ENCODE results near the gene KIT.

Gene KIT

DNA sequence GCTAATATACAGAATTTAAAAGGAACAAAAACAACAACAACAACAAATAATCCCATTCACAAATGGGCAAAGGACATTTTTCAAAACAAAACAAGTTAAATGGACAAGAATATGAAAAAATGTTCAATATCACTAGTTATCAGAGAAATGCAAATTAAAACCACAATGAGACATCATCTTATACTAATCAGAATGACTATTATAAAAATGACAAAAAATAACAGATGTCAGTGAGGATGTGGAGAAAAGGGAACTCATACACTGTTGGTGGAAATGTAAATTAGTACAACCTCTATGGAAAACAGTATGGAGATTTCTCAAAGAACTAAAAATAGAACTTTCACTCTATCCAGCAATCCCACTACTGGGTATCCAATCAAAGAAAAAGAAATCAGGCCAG lies 92.6 kb downstream of the KIT start:
- FAIRE-seq: no peak

DNA sequence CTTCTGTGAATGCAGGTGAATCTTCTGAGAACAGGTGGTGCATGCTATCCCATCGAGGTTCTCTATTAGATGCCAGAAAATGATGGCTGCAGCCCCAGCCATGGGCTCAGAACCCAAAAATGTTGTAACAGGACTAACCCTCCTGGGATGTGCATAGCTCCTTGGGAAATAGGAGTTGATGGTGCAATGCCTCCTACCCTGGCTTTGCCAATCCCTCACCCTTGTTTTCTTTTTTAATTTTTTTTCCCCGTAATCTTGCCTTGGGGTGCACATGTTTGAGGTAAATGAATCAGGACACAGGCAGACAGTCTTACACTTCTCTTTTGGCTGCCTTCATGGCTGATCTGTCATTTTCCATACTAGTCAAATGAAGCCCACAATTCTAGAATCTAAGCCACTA lies 96.6 kb downstream of the KIT start:
- FAIRE-seq: no peak

DNA sequence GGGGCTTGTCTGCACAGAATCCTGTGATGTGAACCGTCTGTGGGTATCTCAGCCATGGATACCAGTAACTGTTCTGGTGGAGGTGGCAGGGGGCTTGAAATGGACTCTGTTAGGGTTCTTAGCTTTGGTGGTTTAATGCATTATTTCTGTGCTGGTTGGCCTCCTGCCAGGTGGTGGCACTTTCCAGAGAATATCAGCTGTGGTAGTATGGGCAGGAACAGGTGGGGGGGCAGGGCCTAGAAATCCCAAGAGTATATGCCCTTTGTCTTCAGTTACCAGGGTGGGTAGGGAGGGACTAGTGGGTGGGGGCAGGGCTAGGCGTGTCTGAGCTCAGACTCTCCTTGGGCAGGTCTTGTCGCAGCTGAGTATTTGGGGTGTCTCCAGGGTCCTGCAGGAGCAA lies 106.7 kb downstream of the KIT start:
- no peak for FAIRE-seq

DNA sequence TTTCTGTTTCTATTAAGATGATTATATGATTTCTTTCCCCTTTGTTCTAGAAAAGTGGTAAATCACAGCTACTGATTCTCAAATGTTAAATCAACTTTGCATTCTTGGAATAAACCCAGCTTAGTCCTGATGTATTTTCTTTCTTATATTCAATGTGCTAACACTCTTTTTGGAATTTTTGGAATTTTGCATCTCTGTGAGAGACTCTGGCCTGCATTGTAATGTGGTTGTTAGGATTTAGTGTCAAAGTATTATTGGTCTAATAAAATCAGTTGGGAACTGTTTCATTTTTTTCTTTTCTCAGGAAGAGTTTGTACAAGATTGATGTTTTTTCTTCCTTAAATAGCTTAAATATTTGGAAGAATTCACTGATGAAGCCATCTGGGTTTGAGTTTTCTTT lies 109.6 kb downstream of the KIT start:
- FAIRE-seq: no peak

DNA sequence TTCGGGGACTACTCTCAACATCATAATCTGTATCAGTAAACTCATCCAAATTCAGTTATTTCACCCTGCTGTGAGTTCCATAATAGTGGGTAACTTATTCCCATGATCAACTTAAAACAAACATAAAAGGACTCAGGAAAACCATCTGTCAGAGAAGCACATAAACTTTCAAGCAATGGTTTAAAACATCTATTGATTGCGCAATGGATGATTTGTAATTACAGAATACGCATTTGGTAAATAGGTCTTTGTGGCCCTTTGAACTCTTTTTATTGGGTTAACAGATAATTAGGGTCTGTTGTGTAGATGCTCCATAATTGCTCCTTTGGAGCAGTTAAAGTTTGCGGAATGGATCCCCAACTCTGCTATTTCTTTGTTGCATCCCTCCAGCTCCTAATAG lies 115.3 kb downstream of the KIT start:
- no peak for FAIRE-seq

DNA sequence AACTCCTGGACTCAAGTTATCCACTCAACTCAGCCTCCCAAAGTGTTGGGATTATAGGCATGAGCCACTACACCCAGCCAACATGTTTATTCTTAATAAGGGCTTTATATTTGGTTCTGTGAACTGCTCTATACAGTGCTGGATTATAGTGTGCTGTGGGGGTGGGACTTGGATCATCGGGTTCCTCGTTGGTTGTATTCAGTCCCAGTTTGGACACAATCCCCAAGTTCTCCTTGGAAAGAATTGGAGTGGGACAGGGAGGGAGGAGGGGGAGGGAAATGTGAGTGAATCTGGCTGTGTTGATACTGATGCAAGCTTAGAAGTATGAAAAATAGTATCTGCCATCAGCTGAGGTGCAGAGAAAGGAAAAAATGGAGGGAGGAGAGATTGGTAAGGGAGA lies 121.3 kb downstream of the KIT start:
- no peak for FAIRE-seq

DNA sequence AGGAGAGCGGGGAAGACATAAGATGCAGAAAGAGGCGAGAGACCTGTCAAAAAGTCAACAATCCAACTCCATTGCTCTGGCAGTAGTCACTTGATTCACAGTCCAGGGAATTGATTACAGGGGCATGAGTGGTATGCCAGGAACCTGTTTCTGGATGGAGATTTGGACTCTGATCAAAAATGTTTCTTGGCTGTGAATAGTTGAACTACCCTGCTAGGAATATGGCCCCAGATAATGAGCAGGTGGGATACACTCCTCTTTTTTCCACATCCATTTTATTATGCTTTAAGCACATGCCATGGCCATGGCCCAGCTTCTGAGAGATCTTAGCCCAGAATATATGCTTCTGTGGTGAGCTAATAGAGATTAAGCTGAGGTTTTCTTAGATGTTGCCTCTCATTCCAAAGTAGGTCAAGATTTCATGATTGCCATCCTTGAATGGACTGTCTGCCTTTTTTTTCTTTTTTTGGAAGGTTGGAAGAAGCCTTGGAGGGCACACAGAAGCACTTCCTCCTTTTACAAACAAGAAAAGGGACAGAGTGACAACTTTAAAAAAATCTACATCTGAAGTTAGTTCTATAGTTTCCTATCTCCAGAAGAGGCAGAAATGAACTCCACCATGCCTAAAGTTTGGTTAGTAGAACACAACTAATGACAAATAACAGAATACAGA lies 121.9 kb downstream of the KIT start:
- no peak for FAIRE-seq

DNA sequence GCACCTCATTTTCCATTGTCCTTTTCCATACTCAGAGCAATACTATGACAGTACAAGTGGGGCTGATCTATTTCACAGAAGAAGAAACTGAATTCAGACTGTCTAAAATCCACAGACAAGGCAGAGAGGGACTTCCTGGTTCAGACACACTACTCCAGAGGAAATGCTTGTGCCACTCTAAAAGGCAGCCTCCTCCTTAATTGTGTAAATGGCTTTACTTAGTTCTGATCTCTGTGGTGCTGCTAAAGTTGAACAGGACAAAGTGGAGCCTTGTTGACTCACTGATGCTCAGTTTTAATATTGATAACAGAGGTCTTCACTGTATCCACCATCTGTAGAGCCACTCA lies 122.4 kb downstream of the KIT start:
- no peak for FAIRE-seq

DNA sequence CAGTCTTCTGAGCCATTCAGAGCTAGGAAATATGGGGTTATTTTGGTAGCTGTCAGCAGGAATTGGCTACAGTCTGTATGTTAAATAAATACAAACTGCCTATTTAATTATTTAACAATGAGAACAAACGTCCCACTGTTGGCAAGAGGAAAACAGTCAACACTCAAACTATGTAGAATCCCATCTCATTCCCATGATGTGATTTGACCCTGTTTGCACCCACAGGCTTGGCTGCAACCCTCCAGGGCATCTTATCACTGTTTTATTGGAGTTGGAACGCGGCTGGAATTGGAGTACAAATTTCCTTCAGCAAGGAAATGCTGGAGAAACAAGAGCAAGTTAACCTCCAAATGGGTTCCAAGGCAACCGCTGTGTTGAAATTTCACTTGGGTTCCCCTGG lies 124.0 kb downstream of the KIT start:
- FAIRE-seq: no peak

DNA sequence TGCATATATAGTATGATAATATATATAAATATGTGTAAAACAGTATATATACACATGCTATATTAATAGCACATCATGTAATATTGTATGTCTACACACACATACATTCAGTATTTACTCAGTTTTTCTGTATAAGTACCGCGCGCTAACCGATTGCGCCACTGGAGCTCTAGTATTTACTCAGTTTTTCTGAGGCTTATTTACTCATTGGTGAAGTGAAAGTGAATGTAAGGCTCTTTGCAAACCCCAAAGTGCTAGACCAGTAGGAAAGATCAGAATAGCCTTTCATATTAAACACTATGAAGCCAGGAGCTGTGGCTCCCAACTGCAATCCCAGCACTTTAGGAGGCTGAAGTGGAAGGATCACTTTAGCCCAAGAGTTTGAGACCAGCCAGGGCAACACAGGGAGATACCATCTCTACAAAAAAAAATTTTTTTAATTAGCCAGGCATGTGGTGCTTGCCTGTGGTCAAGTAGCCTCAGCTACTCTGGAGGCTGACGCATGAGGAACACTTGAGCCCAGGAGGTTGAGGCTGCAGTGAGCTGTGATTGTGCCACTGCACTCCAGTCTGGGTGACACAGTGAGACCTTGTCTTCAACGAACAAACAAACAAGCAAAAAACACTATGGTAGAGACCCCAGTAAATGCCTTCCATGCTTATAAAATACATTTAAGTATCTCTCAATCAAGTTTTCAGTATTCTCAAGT lies 125.8 kb downstream of the KIT start:
- no peak for FAIRE-seq

DNA sequence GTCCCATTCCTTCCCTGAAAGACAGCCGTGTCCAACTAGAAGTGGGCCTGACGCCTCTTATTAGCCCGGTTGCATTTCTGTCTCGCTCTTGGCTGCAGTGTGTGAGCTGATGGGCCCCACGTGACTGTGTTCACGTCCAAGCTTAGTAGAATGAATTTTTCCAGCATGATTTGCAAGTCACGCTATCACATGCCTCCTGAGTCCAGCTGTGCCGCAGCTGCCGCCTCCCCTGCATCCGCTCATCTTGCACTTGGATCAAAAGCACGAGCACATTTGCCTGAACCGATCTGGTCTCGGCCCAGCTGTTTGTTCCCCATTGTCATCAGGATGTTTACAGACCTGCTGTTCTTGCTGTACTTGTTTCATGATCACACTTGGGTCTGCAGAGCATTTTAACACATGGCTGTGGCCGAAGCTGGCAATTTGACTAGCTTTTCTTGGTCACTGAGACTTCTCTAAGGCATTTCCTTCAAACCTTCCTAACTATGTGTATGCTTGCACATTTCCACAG lies 126.5 kb downstream of the KIT start:
- no peak for FAIRE-seq

All from TTC549 (cell line).